Cardiac septum (tissue), 1 donor: ENCODE measurements around the gene XXYLT1. TPM values are rescaled to one million over a fixed set of nuclear protein-coding genes. Genes with fewer than 3 reads are reported as not detected.
A peak's percentile ranks its signal among the peaks of the same experiment; 100 is the strongest.

Source experiments
- DNase-seq: peaks from one replicate; pipeline ENCODE4 v3.0.0-alpha.2; 2020; ENCODE audit warnings: low spot score
- intact Hi-C: fragments of 100-400 bp; cut with DNase I; formaldehyde crosslinking; loops from one replicate; pipeline ENCODE4 v1.14.0; 2022
- total RNA-seq: library from RNA; stranded (reverse); fragmentation: NEBNext Ultra II Directional; extraction: Animal tissue kit (Norgen Biotek cat#: 25700); gene quantifications from one replicate; pipeline ENCODE4 v1.2.1, GENCODE V29; 2021
- donor health status: DM: no; HTN: no; CAD: no.

The XXYLT1 gene
- total RNA-seq, 1 donor from 2014 or later, result 5.9 TPM

DNA sequence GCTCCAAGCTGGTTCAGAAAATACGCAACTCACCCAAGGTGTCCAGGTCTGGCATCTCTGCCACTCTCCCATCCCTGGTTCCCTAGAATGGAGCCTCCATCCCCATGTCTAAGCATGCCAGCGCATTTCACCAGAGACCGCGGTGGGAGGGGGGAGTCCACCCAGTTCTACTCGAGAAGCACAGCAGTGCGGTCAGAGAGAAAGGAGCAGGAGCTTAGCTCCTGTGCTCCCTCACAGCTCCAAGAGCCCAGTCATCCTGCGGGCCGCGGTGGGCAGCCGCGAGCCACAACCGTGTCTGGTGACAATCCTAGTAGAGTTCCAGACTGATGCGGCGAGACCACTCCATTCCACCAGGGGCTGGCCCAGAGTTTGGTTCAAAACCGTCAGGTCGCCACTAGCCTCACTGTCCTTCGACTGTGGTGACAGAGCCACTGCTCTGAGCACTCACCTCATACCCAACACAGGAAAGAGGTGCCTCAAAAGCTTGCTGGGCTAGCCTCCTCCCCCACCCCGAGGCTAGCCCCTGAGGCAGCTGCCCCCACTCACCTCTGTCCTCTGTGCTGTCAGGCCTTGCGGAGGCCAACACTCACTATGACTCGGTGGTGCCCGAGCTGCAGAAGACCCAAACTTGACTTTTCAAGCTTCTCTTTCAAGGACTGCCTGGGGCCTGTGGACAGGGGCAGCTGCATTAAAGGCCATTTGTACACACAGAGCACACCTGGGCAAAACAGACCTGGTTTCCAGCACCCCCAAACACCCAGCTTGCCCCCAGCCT lies 185.4 kb downstream of the XXYLT1 start:
- peak; percentile 74 for DNase-seq

DNA sequence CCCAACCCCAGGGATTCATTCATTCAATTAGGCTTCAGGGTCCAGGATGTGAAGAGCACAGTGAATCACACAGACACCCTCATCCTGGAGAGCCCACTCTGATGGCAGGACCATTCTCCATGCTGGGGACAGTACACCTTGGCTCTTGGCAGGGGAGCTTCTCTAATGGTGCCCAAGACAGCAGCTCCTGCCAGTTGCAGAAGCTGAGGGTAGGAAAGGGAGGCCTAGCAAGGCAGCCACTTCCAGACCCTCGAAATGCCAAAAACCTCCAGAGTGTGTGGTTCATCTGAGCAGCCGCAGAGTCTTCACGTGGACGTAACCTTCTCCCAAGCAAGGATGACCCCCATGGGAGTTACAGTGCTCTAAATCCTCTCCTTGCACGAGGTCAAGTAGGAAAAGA lies 186.2 kb downstream of the XXYLT1 start:
- DNase-seq, result peak; percentile 54
- intact Hi-C loops, result no loop called here

More for the DNA sequence above, 185.4 kb downstream of the XXYLT1 start:
- intact Hi-C loops, result no loop called here

DNA sequence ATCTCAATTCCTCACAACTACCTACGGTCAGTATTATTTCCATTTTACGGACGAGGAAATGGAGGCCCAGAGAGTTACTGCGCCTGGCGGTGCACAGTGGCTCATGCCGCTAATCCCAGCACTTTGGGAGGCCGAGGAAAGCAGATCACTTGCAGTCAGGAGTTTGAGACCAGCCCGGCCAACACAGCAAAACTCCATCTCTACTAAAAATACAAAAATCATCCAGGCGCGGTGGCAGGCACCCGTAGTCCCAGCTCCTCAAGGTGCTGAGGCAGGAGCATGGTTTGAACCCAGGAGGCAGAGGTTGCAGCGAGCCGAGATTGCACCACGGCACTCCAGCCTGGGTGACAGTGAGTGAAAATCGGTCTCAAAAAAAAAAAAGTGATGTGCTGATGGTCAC lies 187.3 kb downstream of the XXYLT1 start:
- DNase-seq, result peak; percentile 38
- intact Hi-C loops, result no loop called here

DNA sequence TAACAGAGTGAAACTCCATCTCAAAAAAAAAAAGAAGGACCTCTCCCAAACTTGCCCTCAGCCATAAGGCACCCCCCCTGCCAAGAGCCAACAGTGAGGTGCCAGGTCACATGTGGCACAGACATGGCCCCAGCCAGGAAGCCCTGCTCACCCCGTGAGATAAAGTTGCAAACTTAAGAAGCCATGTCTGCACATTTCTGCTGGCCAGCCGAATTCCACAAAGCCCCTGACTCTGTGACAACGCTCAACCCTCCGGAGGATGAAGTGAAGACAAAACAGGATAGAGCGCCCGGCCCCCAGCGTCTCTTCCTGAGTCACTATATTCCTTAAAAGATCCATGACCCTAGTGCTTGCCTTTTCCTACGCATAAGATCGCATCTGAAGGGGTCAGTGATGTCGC lies 188.1 kb downstream of the XXYLT1 start:
- peak; percentile 62 for DNase-seq
- intact Hi-C loops, result no loop called here

DNA sequence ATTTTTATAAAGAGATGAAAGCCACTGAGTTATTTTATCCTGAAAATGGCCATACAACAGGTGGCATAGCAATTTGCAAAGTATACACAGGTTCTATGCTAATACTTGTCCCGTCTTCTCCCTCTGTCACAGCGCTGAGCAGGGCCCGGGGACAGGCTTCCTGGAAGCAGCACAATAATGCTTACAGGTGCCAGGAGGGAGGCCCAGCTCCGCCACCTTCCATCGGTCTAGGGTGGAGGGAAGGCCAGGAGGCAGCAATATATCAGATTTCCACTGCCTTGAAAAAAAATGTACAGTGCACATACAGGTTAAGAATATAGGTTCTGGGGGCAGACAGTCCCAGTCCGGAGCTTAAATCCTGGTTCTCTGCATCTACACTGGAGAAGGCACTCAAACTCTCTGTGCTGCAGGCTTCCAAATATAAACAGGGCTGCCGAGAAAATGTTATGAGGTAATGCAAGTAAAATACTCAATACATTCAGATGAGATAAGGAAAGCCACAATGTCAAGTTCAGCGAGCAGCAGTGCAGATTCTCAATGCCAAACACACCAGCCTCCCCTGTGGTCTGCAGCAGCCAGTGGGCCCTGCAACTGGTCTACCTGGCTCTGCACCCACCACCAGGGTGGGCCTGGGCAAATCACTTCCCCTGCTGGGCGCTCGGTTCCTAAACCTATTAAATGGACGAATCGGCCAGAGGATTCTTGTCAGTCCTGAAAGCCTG lies 189.6 kb downstream of the XXYLT1 start:
- peak; percentile 75 for DNase-seq
- intact Hi-C loops, result loop anchor here (2.0 kb wide), 4 partner anchors 17 to 257 kb away; no protein-coding TSS in a partner anchor

DNA sequence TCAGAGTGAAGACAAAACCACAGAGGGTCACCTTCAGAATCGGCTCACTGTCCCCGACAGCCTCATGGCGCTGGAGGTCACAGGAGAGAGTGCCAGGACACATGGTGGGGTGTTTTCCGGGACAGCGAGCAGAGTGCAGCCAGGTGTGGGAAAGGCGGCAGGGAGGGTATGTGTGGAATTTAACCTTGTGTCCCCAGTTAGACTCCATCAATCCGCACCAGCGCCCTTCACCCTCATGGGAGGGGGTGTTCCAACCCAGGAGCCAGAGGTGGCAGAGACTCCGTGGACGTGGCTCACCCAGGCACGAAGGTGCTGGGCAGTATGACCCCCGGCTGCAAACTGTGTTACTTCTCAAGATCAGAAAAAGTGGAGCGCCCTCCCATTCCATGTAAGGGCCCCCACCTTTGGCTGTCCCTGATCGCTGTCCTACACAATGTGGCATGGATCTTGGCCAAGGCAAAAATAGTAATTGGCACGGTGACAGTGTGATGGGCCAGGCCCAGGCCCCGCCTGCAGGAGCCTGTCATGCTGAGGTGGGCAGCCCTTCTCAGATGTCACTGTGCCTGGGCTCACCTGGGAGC lies 190.3 kb downstream of the XXYLT1 start:
- intact Hi-C loops, result loop anchor here (2.0 kb wide), 4 partner anchors 16 to 256 kb away; no protein-coding TSS in a partner anchor
- peak; percentile 87 for DNase-seq

DNA sequence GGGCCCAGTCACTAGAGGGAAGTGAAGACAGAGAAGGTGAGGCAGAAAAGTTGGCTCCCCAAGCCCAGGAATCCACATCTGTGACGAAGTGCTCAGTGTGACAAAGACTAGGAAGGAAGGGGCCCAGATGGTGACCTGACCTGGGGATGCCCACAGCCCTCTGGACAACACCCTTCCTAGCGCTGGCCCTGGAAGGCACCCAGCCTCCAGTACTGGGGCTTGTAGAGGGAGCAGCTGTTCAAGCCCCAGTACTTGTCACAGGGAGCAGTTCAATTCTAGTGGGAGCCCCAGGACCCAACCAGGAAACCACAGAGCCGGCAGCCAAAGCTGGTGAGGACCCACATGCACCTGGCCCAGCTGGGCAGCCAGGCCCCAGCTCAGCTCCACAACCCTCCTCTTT lies 190.8 kb downstream of the XXYLT1 start:
- DNase-seq, result peak; percentile 72
- intact Hi-C loops, result loop anchor here (2.0 kb wide), 4 partner anchors 15 to 255 kb away; no protein-coding TSS in a partner anchor

DNA sequence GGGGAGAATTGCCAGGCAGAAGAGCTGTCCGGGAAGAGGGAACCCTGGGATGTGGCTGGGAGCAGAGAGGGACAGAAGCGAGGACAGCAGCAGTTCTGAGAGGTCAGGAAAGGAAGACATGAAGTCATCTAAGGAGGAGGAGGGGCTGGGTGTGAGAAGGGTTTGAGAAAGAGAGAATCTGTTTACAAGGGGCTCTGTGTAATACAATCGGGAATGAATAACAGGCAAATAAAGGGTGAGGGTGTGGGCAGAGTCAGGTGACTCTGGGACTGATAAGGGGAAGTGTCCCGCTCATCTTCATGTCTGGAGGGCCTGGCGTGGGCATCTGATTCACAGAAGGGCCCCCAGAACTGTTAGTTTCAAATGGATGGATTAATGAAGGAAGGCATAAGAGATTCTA lies 191.3 kb downstream of the XXYLT1 start:
- intact Hi-C loops, result loop anchor here (2.0 kb wide), 4 partner anchors 15 to 255 kb away; no protein-coding TSS in a partner anchor
- DNase-seq, result no peak

DNA sequence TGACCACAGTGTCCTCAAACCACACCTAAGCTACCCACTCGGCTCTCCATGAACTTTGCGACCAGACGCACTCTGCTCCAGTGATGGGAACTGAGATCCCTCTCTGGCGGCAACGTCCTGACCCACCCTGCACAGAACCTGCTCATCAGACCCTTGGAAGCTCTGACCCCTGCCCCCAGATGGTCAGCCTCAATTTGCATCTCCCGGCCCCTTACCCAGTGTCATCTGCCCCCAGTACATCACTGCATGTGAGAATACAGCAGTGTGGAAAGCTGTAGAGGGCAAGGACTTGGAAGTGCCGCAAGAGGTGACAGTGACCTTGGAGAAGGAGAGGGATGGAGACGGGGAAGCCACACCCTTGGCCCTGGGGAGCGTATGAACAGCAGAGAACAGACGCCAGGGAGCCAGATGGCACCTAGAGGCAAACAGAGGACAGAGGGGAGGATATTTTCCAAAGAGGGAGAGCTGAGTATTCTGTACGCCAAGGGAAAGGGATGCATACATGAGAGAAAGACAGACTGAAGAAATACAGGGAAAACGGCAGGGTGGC lies 192.0 kb downstream of the XXYLT1 start:
- intact Hi-C loops, result no loop called here
- DNase-seq, result peak; percentile 73

DNA sequence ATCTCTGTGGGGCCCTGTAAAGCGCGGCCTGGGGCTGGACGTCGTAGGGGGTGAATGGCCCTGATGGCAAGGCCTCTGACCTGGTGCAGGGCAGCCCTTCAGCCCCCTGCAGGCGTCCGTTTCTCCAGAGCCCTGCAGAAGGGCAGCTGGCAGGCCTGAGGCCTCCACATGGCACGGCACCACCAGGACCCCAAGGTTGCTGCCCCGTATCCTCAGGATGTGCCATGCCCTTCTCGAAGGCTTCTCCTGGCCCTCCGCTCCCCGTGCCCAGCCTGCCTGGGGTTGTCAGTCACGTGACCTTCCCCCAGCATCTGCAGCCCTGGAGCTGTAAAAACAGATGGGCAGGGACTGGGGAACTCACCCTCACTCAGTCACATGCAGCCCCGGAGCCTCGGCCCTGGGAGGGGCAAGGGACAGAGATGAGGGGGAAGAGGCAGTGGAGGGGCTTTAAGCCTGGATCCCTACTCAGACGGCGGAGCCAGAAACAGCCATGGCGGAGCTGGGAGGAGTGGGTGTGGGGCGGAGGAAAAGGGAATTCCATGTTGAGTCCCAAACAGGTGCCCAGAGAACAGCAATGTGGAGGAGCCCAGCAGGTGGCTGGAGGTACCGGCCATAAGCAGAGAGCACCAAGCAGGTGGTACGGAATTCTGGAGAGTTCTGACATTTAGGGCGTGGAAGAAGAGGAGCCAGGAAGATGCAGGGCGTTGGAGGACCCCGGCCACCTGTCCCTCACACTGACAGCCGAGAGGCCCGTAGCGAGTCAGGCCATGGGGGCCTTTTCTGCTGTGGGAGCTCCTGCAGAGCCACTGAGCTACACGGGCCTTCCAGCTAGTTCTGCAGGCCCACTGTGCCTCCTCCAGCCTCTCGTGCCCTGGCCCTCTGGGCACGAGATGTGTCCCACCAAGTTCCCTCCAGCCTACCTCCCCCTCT lies 193.1 kb downstream of the XXYLT1 start:
- peak; percentile 71 for DNase-seq
- intact Hi-C loops, result no loop called here

DNA sequence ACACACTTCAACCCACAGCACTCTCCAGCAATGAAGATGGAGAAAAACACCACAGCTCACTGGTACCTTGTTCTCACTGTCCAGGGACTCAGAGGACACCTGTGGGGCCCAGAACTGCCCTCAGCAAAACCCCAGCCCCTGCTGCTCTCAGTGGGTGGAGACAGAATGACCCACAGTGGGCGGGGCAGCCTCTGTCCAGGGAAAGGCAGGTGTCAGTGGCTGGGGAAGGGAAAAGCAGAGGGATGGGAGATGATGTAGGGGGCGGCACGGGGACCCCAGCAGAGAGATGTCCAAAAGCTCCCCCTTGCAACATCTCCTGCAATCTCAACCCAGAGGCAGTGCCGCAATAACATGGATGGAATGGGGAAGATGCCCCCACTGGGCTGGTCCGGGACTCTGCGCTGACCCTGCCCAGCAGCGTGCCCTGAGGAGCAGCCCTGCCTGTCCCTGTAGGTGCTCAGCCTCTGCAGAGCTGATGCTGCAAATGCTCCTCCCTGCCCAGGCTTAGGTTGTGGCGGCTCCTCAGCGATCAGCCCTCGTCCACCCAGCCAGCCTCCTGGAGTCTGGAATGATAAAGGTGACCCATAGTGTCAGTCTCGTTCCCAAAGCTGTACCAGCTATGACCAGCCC lies 193.9 kb downstream of the XXYLT1 start:
- intact Hi-C loops, result no loop called here
- DNase-seq, result peak; percentile 66

DNA sequence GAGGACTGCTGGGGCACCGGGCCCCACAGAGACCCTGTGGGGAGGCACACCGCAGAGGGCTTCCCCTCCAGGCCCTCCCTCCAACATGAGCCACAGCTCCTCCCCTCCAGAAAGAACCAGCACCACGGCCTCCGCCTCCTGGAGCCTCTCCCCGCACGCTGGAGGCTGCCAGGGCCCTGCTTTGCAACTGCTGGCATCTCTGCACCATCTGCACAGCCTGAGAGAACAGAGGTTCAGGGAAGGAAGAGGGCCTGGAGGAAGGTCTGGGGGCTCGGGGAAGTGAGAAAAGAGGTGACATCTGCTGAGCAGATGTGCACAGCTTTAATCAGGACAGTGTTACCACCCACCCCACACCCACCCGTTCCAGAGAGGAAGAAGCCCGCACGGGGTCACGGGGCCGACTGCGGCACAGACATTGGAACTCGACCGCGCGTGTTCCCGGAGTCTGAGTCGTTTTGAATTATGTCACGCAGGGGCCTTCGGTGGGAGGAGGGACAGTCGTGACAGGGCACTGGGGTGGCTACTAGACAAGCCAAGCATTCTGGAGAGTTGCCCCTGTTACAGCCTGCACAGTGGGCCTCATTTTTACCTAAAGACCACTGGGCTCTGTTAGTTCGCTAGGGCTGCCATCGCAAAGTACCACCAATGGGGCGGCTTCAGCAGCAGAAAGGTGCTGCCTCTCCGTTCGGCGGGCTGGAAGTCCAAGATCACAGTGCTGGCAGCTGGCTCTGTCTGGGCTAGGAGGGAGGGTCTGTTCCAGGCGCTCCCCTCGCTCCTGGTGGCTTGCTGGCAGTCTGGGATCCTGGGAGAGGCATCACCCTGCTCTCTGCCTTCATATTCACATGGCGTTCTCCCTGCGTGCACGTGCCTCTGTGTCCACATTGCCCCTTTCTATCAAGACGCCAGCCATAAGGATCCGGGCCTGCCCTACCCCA lies 194.8 kb downstream of the XXYLT1 start:
- intact Hi-C loops, result no loop called here
- DNase-seq, result peak; percentile 75

DNA sequence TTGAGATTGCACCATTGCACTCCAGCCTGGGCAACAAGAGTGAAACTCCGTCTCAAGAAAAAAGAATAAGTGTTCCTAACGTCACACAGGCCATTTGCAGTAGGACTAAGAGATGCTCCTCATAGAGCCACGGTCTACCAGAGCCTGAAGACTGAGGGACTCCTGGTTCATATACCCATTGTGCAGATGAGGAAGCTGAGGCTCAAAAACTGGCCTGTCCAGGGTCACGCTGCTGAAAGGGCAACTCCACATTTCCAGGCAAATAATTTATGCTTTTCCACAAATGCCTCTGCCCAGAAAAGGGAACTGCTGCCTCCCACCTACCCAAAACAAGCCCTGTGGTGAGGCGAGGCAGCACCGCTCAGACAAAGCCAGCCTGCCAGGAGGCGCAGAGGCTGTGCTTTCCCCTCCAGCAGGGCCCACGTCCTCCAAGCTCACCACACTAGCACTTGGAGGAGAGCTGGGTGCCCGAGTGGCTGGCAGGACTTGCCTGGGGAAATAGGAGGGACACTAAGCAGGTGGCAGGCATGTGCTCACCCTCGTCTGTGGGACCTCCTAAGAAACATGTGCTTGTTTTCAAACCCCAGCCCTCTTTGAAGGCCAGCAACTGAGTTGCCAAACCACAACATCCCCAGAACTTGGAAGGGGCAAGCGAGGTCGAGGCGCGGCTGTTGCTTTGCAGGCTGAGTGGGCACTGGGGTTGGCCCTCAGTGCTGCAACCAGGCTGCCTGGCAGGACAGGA lies 195.6 kb downstream of the XXYLT1 start:
- peak; percentile 69 for DNase-seq
- intact Hi-C loops, result no loop called here

DNA sequence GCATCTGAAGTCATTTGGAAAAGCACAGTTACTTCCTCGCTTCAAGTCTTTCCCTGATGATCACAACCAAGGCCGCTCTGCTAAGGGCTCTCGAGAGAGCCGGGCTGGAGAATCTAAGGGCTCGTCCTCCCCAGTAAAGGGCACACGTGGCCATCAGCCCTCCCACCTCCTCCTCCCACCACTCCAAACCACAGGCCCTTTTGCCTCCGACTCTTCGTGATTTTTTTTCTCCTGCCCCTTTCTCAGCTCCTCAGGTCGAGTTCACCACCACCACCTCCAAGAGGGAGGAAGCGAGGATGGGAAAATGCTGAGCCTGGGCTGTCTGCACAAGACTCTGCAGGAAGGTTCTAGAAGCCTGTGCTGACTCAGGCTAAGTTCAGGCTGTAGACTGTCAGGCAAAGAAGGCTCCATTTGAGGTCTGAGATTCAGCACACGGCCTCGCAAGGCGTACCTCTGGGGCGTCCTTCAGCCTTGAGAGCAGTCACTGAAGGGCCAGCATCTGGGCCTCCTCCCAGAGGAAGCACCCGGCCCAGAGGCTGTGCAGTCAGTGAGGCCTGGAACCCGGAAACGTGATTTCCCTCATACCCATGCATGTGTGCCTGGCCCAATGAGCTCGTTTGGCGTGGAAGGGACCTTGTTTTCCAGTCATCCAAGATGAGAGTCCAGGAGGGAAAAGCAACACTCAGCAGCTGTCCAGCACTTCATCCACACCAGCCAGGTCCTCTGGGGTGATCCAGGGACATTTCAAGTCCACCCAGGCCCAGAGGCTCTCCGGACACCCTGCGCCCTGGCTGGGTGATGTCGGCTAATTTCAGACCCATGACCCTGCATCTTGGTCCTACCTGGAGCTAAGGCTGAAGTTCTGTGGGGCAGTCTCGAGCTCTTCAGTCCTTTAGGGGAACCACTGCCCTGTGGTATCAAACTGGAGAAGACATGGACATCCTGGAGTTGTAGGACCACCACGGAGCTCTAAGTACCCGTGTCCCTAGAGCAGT lies 196.8 kb downstream of the XXYLT1 start:
- peak; percentile 57 for DNase-seq
- intact Hi-C loops, result no loop called here

DNA sequence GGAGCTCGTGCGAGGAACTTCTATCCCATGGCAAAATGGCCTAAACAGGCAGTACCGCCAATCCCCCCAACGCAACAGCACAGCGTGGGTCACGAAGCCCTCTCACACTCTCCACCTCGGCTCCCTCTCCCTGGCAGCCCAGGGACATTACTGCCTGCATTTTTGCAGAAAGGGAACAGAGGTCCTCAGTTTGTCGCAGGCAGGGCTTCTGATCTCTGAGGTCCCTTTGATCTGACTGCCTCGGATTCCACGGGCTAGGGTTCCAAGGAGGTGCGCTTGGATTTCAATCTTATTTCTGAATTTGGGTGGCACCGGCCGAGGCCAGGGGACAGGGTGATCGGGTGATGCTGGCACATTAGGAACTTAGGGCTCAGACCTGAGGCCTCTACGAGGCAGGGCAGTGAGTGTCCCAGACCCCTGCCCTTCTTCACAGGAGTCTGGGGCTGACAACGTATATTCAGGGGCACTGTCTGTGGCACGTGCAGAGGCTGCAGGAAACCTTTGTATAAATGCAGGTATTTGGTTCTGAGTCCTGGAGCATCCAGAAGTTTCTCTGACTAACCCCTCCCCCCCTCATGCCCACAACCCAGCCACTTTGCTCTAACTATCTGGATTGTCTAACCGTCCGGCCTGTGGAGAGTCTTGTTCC lies 197.9 kb downstream of the XXYLT1 start:
- intact Hi-C loops, result no loop called here
- DNase-seq, result peak; percentile 67
